Measurements from ENCODE around the gene SNX4. TPM values are rescaled to one million over a fixed set of nuclear protein-coding genes. Genes with fewer than 3 reads are reported as not detected.
"Not testable (repeated sequence)": the region's sequence is repeated elsewhere in the genome, so short reads cannot be mapped to it uniquely, and the experiment has no call there.

SNX4 gene
- total RNA-seq, 2 experiments from 2014 or later = 33.0 to 37.9 TPM

DNA sequence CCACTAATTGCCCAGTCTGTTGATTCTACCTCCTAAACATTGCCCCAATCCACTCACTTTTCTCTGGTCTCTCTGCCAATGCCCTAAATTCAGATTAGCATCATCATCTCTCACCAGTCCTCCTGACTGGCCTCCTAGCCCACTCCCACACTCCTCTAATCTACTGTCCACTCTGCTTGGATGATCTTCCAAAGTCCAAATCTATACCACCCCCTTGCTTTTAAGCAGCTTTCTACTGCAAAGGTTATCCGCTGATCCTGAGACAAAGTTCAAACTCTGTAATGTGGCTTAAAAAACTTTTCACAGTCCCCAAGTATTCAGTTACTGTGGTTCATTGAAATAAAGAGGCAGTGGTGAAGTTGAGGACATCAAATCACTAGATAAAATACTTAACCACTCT, 37.6 kb downstream of the SNX4 start:
- H3K36me3 Mint-ChIP-seq = peaks cover 12% of the 10 kb centered on the region
- H3K4me3 Mint-ChIP-seq = no peak overlapping the region

DNA sequence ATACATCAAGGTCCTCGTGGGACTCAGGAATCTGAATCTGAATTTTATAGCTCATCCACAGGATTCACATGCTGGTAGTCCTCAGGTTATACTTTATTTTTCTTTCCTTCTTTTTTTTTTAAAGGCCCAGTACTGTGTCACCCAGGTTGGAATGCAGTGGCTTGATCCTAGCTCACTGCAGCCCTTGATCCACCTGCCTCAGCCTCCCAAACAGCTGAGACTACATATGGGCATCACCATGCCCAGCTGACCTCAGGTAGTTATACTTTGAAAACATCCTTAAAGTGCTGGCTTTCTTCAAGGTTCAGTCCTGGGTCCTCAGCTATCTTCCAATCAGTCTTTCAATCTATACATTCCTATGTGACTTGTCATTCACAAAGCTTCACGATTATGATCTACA, 38.2 kb downstream of the SNX4 start:
- DNase-seq (no peak), ATAC-seq (no peak)
- no peak overlapping the region for H3K27ac Mint-ChIP-seq
- CTCF ChIA-PET = no interaction called here
- no peaks in the 10 kb centered on the region for H3K27me3 Mint-ChIP-seq
- H3K36me3 Mint-ChIP-seq = peaks cover 10% of the 10 kb centered on the region
- H3K4me3 Mint-ChIP-seq = no peak overlapping the region
- no peaks in the 10 kb centered on the region for H3K9me3 Mint-ChIP-seq (ENCODE audit: low read depth)
- no peaks in the 10 kb centered on the region for H3K4me1 Mint-ChIP-seq

More for the DNA sequence above, 37.6 kb downstream of the SNX4 start:
- ATAC-seq = no peak
- H3K27ac Mint-ChIP-seq = no peak overlapping the region
- H3K9me3 Mint-ChIP-seq (ENCODE audit: low read depth) = no peaks in the 10 kb centered on the region
- CTCF ChIA-PET = no interaction called here
- DNase-seq = no peak
- H3K4me1 Mint-ChIP-seq = no peaks in the 10 kb centered on the region
- no peaks in the 10 kb centered on the region for H3K27me3 Mint-ChIP-seq

DNA sequence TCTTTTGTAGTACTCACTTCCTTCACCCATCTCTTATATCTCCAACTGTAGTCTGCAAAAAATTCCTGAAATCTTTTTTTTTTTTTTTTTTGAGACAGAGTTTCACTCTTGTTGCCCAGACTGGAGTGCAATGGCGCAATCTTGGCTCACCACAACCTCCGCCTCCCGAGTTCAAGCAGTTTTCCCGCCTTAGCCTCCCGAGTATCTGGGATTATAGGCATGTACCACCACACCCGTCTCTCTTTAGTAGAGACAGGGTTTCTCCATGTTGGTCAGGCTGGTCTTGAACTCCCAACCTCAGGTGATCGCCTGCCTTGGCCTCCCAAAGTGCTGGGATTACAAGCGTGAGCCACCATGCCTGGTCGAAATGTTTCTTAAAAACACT, 38.6 kb downstream of the SNX4 start:
- H3K4me3 Mint-ChIP-seq; CTCF ChIA-PET; DNase-seq; ATAC-seq; H3K27ac Mint-ChIP-seq; H3K9me3 Mint-ChIP-seq (ENCODE audit: low read depth); H3K27me3 Mint-ChIP-seq; H3K4me1 Mint-ChIP-seq: not testable (repeated sequence)
- H3K36me3 Mint-ChIP-seq = peaks cover 13% of the 10 kb centered on the region

DNA sequence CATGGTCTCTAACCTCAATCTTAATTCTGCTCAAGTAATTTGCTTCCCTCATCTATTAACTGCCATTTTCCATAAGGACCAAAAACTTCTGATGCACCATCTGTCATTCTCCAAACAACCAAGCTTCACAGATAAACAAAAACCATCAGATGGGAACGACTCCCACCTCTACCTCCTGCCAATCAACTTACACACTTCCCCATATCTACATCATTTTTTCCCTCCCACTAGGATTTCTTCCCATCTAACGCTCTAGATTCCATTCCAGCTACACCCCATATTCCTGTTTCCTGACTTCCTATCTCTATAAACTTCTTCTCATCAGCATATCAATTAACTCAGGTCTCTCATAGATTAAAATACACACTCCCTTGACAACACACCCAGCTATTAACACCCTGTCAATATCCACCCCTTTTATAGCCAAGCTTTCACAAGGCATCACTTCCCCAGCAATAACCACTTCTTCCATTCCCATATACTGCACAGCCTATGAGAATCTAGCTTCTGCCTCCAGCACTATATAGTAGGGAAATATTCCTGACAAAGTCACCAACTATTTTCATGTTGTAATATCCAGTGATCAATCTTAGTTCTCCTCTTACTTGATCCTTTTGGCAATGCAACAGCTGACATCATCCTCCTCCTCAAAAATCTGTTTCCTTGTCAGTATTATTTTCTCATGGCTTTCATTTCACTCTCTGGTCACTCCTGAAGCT, 39.2 kb downstream of the SNX4 start:
- Mint-ChIP-seq H3K36me3 (peaks cover 13% of the 10 kb centered on the region), H3K4me1 (no peaks in the 10 kb centered on the region), H3K9me3 (ENCODE audit: low read depth) (no peaks in the 10 kb centered on the region), H3K27ac (no peak overlapping the region), H3K27me3 (no peaks in the 10 kb centered on the region), H3K4me3 (no peak overlapping the region)
- CTCF ChIA-PET = interaction anchor here (1.1 kb wide), 1 partner anchor 10 kb away, joined by 3 read pairs; no protein-coding TSS in a partner anchor
- ATAC-seq (no peak), DNase-seq (no peak)

DNA sequence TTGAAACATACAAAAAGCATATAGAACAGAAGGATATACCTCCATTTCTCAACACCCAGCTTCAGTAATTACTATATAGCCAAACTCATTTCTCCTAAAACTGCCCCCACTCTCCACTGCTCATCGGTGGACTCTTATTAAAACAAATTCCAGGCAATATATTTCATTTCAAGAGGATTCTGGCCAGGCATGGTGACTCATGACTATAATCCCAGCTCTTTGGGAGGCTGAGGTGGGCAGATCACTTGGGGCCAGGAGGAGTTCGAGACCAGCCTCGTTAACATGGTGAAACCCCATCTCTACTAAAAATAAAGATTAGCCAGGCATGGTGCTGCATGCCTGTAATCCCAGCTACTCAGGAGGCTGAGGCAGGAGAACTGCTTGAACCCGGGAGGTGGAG, 40.9 kb downstream of the SNX4 start:
- ATAC-seq (no peak), DNase-seq (no peak)
- Mint-ChIP-seq H3K27ac (no peak overlapping the region), H3K4me1 (no peaks in the 10 kb centered on the region), H3K36me3 (peaks cover 13% of the 10 kb centered on the region), H3K9me3 (ENCODE audit: low read depth) (no peaks in the 10 kb centered on the region), H3K4me3 (no peak overlapping the region), H3K27me3 (no peaks in the 10 kb centered on the region)
- CTCF ChIA-PET = no interaction called here

DNA sequence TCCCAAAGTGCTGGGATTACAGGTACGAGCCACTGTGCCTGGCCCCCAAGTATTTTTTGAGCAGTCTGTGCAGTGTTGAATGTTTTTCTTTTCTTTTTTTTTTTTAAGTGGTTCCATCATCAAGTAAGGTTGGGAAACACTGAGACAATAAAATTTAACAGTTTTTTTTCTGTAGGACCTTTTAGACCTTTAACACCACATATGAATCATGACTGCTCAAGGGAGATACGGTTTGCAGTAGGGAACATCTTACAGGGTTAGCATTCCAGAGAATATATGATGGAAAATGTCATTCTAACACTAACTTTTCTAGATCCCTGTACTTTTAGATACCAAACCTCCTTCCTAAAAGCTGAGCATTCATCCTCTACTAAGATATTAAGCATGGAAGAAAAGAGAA, 41.7 kb downstream of the SNX4 start:
- Mint-ChIP-seq H3K36me3 (peaks cover 19% of the 10 kb centered on the region), H3K4me1 (no peaks in the 10 kb centered on the region), H3K4me3 (no peak overlapping the region), H3K27me3 (no peaks in the 10 kb centered on the region), H3K9me3 (ENCODE audit: low read depth) (no peaks in the 10 kb centered on the region), H3K27ac (no peak overlapping the region)
- ATAC-seq = no peak
- CTCF ChIA-PET = interaction anchor here (0.8 kb wide), 1 partner anchor 40 kb away, joined by 3 read pairs; no protein-coding TSS in a partner anchor
- DNase-seq = no peak

DNA sequence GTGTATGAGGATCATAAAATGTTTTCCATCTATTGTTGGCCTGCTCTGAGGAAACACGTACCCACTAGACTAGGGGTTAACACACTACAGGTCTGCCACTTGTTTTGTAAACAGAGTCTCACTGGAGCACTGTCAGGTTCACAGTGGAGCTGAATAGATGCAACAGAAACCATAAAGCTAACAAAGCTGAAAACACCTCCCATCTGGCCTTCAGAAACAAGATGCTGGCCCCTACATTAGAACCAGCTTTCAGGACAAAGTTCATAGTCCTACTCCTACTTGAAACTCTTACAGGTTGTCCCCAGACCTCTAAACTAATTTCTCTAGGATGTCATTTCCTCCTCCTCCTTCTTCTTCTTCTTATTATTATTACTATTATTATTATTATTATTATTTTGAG, 42.3 kb downstream of the SNX4 start:
- no peaks in the 10 kb centered on the region for H3K27me3 Mint-ChIP-seq
- H3K4me1 Mint-ChIP-seq = no peaks in the 10 kb centered on the region
- no peak overlapping the region for H3K27ac Mint-ChIP-seq

DNA sequence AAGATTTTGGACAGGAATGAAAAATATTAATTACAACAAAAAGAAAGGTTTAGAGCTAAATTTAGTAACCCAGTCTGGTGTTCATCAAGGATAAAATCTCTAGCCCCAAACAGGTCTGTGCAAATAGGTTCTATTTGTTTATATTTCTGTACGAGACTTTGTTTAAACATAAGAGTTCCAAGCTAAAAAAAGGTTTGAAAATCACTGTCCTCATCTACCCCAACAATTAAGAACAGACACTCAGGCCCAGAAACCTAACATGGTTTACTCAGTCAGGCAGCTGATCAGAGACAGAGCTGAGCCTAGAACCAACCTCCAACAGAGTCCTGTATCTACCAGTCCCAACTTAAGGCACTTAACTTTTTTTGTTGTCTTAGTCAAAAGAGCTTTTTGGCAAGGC, 49.3 kb downstream of the SNX4 start:
- peaks cover 38% of the 10 kb centered on the region for H3K36me3 Mint-ChIP-seq
- H3K27ac Mint-ChIP-seq = no peak overlapping the region
- CTCF ChIA-PET = interaction anchor here (0.9 to 1.4 kb wide), 2 partner anchors 10 to 114 kb away, joined by 3 to 4 read pairs; no protein-coding TSS in a partner anchor
- no peak overlapping the region for H3K4me3 Mint-ChIP-seq
- no peaks in the 10 kb centered on the region for H3K4me1 Mint-ChIP-seq
- H3K9me3 Mint-ChIP-seq (ENCODE audit: low read depth) = no peaks in the 10 kb centered on the region
- ATAC-seq = no peak
- H3K27me3 Mint-ChIP-seq = no peaks in the 10 kb centered on the region
- no peak for DNase-seq

More for the DNA sequence above, 42.3 kb downstream of the SNX4 start:
- CTCF ChIA-PET = interaction anchor here (0.8 kb wide), 1 partner anchor 39 kb away, joined by 3 read pairs; no protein-coding TSS in a partner anchor
- H3K36me3 Mint-ChIP-seq = peaks cover 22% of the 10 kb centered on the region
- H3K9me3 Mint-ChIP-seq (ENCODE audit: low read depth) = no peaks in the 10 kb centered on the region
- DNase-seq (no peak), ATAC-seq (no peak)
- no peak overlapping the region for H3K4me3 Mint-ChIP-seq

DNA sequence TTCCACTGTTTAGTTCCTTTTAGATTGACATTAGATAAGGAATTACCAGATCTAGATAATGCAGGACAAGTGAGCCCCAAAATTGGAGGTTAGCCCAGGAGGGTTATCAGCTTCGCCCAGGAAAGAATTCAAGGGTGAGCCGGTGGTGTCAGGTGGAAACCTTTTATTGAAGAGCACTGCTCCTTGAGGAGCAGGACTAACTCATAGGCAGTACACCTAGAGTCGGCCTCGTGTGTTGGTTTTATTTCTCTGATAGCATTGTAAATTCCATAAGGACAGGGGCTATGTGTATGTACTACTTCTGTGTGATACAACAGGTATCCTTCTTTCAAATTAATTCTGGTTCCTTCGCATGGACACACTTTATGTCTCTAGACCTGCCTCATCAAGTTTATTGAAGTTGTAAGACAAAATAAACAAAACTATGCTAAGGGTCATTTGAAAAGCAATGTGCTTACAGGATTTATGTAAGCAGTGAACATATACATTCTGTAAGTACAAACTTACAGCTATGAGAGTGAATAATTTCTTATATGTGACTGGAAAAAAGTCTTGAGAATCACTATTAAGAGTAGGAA, 57.2 kb downstream of the SNX4 start:
- CTCF ChIA-PET = interaction anchor here (1.2 kb wide), 1 partner anchor 15 kb away, joined by 3 read pairs; no protein-coding TSS in a partner anchor
- DNase-seq = no peak
- Mint-ChIP-seq H3K36me3 (peaks cover 28% of the 10 kb centered on the region), H3K27ac (no peak overlapping the region), H3K9me3 (ENCODE audit: low read depth) (no peaks in the 10 kb centered on the region), H3K4me3 (no peak overlapping the region), H3K27me3 (no peaks in the 10 kb centered on the region), H3K4me1 (no peaks in the 10 kb centered on the region)
- no peak for ATAC-seq

DNA sequence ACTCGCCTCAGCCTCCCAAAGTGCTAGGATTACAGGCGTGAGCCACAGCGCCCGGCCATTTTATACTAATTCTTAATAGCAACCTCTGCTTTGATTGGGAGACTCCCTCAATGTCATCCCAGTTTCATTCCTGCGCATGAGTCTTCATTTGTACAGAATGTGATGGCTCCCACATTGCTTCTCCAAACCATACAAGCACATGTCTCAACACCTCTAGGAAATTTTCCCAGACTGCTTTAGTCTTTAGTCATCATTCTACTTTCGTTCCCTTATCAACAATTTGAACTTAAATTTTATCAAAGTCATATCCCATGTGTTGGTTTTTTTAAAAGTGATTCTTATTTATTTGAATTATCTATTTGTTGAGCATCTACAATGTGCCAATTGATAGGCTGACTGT, 58.1 kb downstream of the SNX4 start:
- no peaks in the 10 kb centered on the region for H3K9me3 Mint-ChIP-seq (ENCODE audit: low read depth)
- ATAC-seq (no peak), DNase-seq (no peak)
- no peaks in the 10 kb centered on the region for H3K4me1 Mint-ChIP-seq
- H3K27ac Mint-ChIP-seq = no peak overlapping the region
- H3K4me3 Mint-ChIP-seq = no peak overlapping the region
- CTCF ChIA-PET = no interaction called here
- no peaks in the 10 kb centered on the region for H3K27me3 Mint-ChIP-seq
- H3K36me3 Mint-ChIP-seq = peaks cover 27% of the 10 kb centered on the region

DNA sequence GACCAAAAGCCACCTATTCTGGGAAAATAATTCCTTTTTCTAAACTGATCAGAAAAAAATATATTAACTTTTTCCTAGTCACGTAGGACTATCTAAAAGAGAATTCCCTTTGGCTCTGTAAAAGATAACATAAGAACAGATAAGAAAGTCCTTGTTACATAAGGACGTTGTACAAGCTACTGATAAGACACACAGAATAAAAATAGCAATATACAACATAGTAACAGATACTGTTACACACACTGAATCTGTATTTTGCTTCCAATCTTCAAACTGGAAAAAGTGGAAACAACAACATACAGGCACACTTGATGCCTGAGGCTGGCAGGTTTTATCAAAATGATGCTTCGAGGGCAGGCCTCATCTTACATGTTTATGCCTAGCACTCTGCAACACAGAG, 59.8 kb downstream of the SNX4 start:
- no peak overlapping the region for H3K4me3 Mint-ChIP-seq
- no peak for DNase-seq
- CTCF ChIA-PET = no interaction called here
- no peak overlapping the region for H3K27ac Mint-ChIP-seq
- no peak for ATAC-seq
- no peaks in the 10 kb centered on the region for H3K27me3 Mint-ChIP-seq
- H3K36me3 Mint-ChIP-seq = peaks cover 26% of the 10 kb centered on the region
- H3K9me3 Mint-ChIP-seq (ENCODE audit: low read depth) = no peaks in the 10 kb centered on the region
- no peaks in the 10 kb centered on the region for H3K4me1 Mint-ChIP-seq

DNA sequence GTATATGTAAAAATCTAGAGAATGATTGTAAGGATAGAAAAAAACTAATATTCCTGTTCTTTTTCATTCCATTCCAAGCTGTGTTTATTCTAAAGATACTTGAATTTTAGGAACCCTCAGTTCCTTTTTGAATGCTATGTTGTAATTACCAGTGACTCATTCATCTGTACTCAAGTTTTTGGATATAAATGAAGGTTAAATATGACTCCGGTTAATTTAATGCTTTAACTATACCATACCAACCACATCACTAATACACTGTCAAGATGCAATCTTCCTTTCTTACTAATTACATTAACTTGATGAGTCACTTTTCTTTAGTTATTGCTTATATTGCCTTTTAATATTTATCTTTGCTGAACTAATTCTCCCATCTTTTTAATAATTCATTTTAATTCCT, 76.1 kb downstream of the SNX4 start:
- ATAC-seq = no peak
- no peaks in the 10 kb centered on the region for H3K4me1 Mint-ChIP-seq
- H3K27me3 Mint-ChIP-seq = peaks cover 2% of the 10 kb centered on the region
- H3K36me3 Mint-ChIP-seq = peaks cover 18% of the 10 kb centered on the region
- H3K27ac Mint-ChIP-seq = no peak overlapping the region
- no peak for DNase-seq
- H3K4me3 Mint-ChIP-seq = no peak overlapping the region
- no peaks in the 10 kb centered on the region for H3K9me3 Mint-ChIP-seq (ENCODE audit: low read depth)
- CTCF ChIA-PET = interaction anchor here (1.0 kb wide), 2 partner anchors 75 to 141 kb away, joined by 3 to 4 read pairs; no protein-coding TSS in a partner anchor

DNA sequence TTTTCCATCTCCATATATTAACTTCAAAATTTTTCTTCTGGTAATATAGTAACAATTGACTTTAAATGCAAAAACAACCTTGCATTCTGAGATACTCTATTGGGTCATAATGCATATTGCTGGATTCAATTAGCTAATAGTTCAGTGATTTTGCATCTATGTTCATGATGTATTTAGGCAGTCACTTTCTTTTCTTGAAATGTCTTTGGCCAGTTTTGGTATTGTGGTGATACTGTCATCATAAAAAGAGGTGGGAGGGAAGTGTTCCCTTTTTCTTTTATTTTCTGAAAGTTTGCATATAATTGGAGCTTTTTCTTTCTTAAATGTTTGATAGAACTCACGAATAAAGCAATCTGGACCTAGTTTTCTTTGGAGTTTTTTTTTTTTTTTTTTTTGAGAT, 77.5 kb downstream of the SNX4 start:
- Mint-ChIP-seq H3K4me3 (no peak overlapping the region), H3K27me3 (peaks cover 10% of the 10 kb centered on the region), H3K27ac (no peak overlapping the region), H3K36me3 (peaks cover 18% of the 10 kb centered on the region), H3K4me1 (no peaks in the 10 kb centered on the region), H3K9me3 (ENCODE audit: low read depth) (no peaks in the 10 kb centered on the region)
- DNase-seq = no peak
- CTCF ChIA-PET = interaction anchor here (1.1 to 1.2 kb wide), 2 partner anchors 8 to 682 kb away, joined by 3 read pairs; no protein-coding TSS in a partner anchor
- no peak for ATAC-seq

DNA sequence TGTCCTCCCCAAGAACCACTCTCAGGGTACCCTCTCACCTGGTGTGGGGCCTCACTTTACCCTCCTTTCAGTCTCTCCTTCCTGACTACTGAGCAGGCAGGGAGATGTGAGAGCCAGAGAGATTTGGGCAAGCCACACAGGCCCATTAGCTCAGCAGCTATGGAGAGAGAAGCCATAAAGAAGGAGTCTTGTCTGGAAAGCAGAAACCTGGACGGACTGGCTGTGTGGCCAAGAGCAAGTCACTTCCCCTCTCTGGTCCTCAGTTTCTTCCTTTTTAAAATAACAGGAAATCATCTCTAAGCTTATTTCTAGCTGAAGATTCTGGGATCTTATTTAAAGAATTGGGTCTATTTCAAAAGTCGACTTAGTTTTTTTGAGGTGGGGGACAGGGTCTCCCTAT, 79.0 kb downstream of the SNX4 start:
- H3K4me3 Mint-ChIP-seq = no peak overlapping the region
- ATAC-seq = no peak

More for the DNA sequence above, 79.0 kb downstream of the SNX4 start:
- Mint-ChIP-seq H3K36me3 (peaks cover 10% of the 10 kb centered on the region), H3K4me1 (no peaks in the 10 kb centered on the region), H3K27ac (no peak overlapping the region), H3K27me3 (peaks cover 10% of the 10 kb centered on the region), H3K9me3 (ENCODE audit: low read depth) (no peaks in the 10 kb centered on the region)
- DNase-seq = no peak
- CTCF ChIA-PET = interaction anchor here (1.4 to 1.9 kb wide), 2 partner anchors 446 to 512 kb away, joined by 5 to 7 read pairs; no protein-coding TSS in a partner anchor

Data from activated CD8-positive, alpha-beta memory T cell treated with anti-CD3 and anti-CD28 coated beads, Interleukin-2, amount 10 ng/mL, durations not matched to agents 7 days and 5 days (primary cell).